Osteocyte (in vitro differentiated cells): Measurements from ENCODE around the gene FBXL13. TPM values are rescaled to one million over a fixed set of nuclear protein-coding genes. Genes with fewer than 3 reads are reported as not detected.

Experiments used
- DNase-seq: peaks from one replicate; pipeline ENCODE4 v3.0.0; 2021; ENCODE audit warnings: mixed read lengths; ENCODE audit not compliant: unreplicated experiment; ENCODE audit errors: extremely low spot score
- H3K27ac Mint-ChIP-seq: one replicate; pipeline ENCODE4 v1.8.0; 2021; ENCODE audit warnings: mild to moderate bottlenecking, mixed read lengths; ENCODE audit not compliant: unreplicated experiment
- H3K27me3 Mint-ChIP-seq: one replicate; pipeline ENCODE4 v1.8.0; 2021; ENCODE audit warnings: mixed read lengths; ENCODE audit not compliant: unreplicated experiment
- H3K36me3 Mint-ChIP-seq: one replicate; pipeline ENCODE4 v1.8.0; 2021; ENCODE audit warnings: mixed read lengths; ENCODE audit not compliant: unreplicated experiment
- H3K4me1 Mint-ChIP-seq: one replicate; pipeline ENCODE4 v1.8.0; 2021; ENCODE audit warnings: mixed read lengths; ENCODE audit not compliant: unreplicated experiment
- H3K4me3 Mint-ChIP-seq: one replicate; pipeline ENCODE4 v1.8.0; 2021; ENCODE audit warnings: mild to moderate bottlenecking, moderate library complexity, mixed read lengths; ENCODE audit not compliant: unreplicated experiment
- H3K9me3 Mint-ChIP-seq: one replicate; pipeline ENCODE4 v1.8.0; 2021; ENCODE audit warnings: mixed read lengths; ENCODE audit not compliant: unreplicated experiment
- total RNA-seq: library from RNA; stranded (reverse); gene quantifications from 2 replicates; pipeline ENCODE4 v1.2.1, GENCODE V29; 2021
- TF ChIP-seq, protein P1 (sequence below): fragments of 200-600 bp; sonication (generic); IDR thresholded peaks from 2 replicates; pipeline ENCODE4 v1.5.0; 2021; ENCODE audit warnings: antibody characterized with exemption, mild to moderate bottlenecking, moderate library complexity

FBXL13 gene
- total RNA-seq, 1 donor from 2014 or later: 0.83 TPM

DNA sequence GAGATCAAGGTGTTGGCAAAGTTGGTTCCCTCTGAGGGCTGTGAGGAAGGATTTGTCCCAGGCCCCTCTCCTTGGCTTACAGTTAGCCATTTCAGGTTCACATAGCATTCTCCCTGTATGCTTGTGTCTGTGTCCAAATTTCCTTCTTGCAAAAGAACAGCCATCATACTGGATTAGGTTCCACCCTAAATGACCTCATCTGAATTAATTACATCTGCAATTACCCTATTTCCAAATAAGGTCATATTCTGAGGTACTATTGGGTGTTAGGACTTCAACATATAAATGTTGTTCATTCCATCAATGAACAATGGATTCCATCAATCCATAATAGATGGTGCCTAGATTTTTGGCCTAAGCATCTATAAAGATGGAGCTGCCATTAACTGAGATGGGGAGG, 178.0 kb downstream of the FBXL13 start:
- no peak overlapping the region for H3K27ac Mint-ChIP-seq
- H3K36me3 Mint-ChIP-seq: no peaks in the 10 kb centered on the region
- no peak for DNase-seq
- H3K4me1 Mint-ChIP-seq: peaks cover 41% of the 10 kb centered on the region
- H3K4me3 Mint-ChIP-seq: no peak overlapping the region
- TF ChIP-seq, protein P1, sequence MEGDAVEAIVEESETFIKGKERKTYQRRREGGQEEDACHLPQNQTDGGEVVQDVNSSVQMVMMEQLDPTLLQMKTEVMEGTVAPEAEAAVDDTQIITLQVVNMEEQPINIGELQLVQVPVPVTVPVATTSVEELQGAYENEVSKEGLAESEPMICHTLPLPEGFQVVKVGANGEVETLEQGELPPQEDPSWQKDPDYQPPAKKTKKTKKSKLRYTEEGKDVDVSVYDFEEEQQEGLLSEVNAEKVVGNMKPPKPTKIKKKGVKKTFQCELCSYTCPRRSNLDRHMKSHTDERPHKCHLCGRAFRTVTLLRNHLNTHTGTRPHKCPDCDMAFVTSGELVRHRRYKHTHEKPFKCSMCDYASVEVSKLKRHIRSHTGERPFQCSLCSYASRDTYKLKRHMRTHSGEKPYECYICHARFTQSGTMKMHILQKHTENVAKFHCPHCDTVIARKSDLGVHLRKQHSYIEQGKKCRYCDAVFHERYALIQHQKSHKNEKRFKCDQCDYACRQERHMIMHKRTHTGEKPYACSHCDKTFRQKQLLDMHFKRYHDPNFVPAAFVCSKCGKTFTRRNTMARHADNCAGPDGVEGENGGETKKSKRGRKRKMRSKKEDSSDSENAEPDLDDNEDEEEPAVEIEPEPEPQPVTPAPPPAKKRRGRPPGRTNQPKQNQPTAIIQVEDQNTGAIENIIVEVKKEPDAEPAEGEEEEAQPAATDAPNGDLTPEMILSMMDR: no peak
- H3K27me3 Mint-ChIP-seq: no peaks in the 10 kb centered on the region
- no peaks in the 10 kb centered on the region for H3K9me3 Mint-ChIP-seq

DNA sequence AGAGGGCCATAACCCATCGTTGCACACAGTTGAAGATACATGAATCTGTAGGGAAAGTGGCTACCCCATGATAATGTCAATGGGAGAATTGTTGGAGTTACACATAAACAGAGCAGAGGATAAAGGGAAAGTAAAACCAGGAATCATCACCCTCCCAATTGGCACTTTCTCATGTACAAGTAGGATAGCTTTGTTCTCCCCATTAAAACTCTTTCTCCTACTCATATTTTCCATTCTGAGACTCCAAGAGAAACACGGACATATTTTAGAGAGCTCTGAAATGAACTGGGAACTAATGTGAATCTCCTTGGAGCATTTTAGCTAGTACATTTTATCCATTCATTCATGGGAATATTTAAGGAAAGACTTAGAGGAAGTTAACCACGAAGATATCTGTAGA, 179.0 kb downstream of the FBXL13 start:
- Mint-ChIP-seq H3K4me1 (peaks cover 51% of the 10 kb centered on the region), H3K27ac (peak overlapping the region; percentile 40)
- DNase-seq: no peak

DNA sequence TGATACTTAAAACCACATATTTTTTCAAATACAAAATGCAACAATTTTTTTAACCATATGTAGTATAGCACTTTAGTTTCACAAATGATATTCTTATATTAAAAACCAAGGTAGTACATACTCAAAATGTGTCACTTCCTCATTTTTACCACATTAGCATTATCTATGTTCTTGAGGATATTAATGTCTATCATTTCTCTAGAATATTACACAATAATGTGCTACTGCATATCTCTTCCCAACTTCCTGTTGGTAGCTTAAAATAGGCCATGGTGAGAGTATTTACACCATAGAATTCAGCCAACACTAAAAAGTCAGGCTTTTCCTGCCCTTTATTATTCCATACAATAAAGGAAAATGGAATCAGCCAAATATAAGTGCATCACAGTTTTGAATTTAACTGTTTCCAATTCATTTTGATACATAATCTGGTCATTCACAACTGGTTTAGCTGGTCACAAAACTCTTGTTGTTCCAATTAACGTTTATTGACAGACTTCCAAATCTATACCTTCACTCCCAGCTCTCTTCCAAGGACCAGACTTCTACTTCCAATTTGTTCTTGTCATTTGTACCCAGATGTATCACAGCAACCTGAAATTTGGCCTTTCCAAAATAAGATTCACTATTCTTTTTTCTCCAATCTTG, 181.8 kb downstream of the FBXL13 start:
- no peak for DNase-seq
- H3K4me1 Mint-ChIP-seq: peaks cover 76% of the 10 kb centered on the region
- H3K9me3 Mint-ChIP-seq: no peaks in the 10 kb centered on the region
- H3K4me3 Mint-ChIP-seq: no peak overlapping the region
- no peak overlapping the region for H3K27ac Mint-ChIP-seq
- H3K27me3 Mint-ChIP-seq: no peaks in the 10 kb centered on the region
- TF ChIP-seq, protein P1: no peak
- H3K36me3 Mint-ChIP-seq: no peaks in the 10 kb centered on the region

More for the DNA sequence above, 179.0 kb downstream of the FBXL13 start:
- TF ChIP-seq, protein P1: no peak
- Mint-ChIP-seq H3K4me3 (no peak overlapping the region), H3K36me3 (no peaks in the 10 kb centered on the region), H3K9me3 (no peaks in the 10 kb centered on the region), H3K27me3 (no peaks in the 10 kb centered on the region)

DNA sequence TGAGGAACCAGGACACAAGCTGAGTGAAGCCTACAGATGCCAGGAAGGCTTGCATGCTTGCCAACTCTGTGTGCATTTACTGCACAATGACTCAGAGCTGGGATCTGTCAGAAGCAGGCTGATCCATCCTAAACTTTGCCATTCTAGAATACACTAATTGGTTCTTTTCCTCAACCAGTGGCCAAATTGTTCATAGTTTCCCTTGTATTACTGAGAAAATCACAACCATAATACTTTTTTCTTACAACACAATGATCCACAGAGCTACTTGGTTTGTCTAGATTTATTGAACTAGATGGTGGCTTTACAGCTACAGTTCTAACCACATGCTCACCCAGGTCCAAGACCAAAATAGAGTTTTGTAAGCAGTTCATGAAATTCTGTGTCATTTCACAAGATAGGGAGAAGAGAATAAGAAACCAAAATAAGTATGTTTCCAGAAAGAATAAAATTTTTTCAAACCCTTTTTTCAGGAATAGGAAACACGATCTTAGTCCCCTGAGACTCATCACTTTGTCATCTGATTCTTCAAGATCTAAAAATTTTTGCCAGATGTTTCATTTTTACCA, 182.8 kb downstream of the FBXL13 start:
- Mint-ChIP-seq H3K4me1 (peaks cover 70% of the 10 kb centered on the region), H3K36me3 (no peaks in the 10 kb centered on the region), H3K4me3 (peak overlapping the region; percentile 11), H3K27ac (peak overlapping the region; percentile 87), H3K9me3 (no peaks in the 10 kb centered on the region), H3K27me3 (no peaks in the 10 kb centered on the region)
- TF ChIP-seq, protein P1: no peak
- no peak for DNase-seq

DNA sequence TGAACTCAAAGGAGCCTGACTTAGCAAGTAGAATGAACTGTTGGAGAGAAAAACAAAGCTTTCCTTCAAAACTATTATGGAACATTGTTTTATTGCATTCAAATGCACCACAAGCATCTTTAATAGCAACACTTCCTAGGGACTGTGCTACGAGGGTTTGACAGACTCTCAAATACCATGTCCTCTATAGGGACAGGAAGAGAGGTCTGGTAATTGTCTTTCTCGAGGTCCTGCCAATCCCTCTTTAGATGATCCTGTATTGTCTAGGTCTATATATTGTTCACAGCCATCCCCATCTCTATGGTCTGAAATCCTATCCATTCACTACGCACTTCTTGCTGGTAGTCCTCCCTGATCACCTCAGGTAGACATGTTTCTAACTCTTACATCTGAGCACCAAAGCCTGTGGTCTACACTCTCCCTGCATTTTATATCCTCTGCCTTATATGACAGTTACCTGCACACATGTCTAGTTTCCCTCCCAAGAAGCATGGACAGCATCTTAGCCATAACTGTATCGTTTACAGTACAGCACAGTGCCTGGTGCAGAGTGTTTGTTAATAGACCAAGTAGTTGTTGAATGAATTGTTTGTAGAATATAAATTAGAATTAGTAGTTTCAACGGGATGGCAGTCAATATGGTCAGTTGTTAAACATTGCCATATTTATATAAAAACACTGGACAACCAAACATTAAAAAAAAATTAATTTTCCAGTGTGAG, 183.5 kb downstream of the FBXL13 start:
- DNase-seq: no peak

More for the DNA sequence above, 183.5 kb downstream of the FBXL13 start:
- no peaks in the 10 kb centered on the region for H3K36me3 Mint-ChIP-seq
- TF ChIP-seq, protein P1: no peak
- H3K9me3 Mint-ChIP-seq: no peaks in the 10 kb centered on the region
- H3K27me3 Mint-ChIP-seq: no peaks in the 10 kb centered on the region
- no peak overlapping the region for H3K4me3 Mint-ChIP-seq
- peaks cover 68% of the 10 kb centered on the region for H3K4me1 Mint-ChIP-seq
- peak overlapping the region; percentile 87 for H3K27ac Mint-ChIP-seq
